Fibroblast of mammary gland (primary cell): Measurements from ENCODE around the gene RUNX1.
"Not testable (repeated sequence)": the region's sequence is repeated elsewhere in the genome, so short reads cannot be mapped to it uniquely, and the experiment has no call there.

Experiments
- DNase-seq: peaks from one replicate; pipeline ENCODE4 v3.0.0-alpha.2; 2010; ENCODE audit warnings: low read depth
- H3K4me3 ChIP-seq: 2 replicates; pipeline ENCODE4 v1.5.1; 2011; ENCODE audit warnings: low read depth, mild to moderate bottlenecking, low read length, moderate library complexity; ENCODE audit not compliant: control insufficient read depth
- CTCF ChIP-seq: conservative IDR thresholded peaks from 2 replicates; pipeline ENCODE4 v1.5.1; 2011; ENCODE audit warnings: low read depth, low read length, inconsistent platforms; ENCODE audit not compliant: control insufficient read depth, insufficient read depth

The RUNX1 gene

GRCh38 chr21:34999397-34999941 is 49.6 kb downstream of the RUNX1 start:
- no peak for TF ChIP-seq CTCF
- no peak overlapping the region for H3K4me3 ChIP-seq
- peak; percentile 40 for DNase-seq

- H3K4me3 ChIP-seq, result no peak overlapping the region
- no peak for TF ChIP-seq CTCF
- no peak for DNase-seq
These were observed 50.9 kb downstream of the RUNX1 start for GRCh38 chr21:34998176-34998575.

GRCh38 chr21:34997294-34997693 is 51.8 kb downstream of the RUNX1 start:
- no peak overlapping the region for H3K4me3 ChIP-seq
- TF ChIP-seq CTCF, result no peak
- peak; percentile 28 for DNase-seq

GRCh38 chr21:34996304-34997101 is 52.6 kb downstream of the RUNX1 start:
- DNase-seq, result peak; percentile 87
- no peak for TF ChIP-seq CTCF

GRCh38 chr21:34995979-34996303 is 53.2 kb downstream of the RUNX1 start:
- no peak for TF ChIP-seq CTCF
- no peak overlapping the region for H3K4me3 ChIP-seq
- DNase-seq, result no peak

More at GRCh38 chr21:34996304-34997101, 52.6 kb downstream of the RUNX1 start:
- no peak overlapping the region for H3K4me3 ChIP-seq

- no peak for TF ChIP-seq CTCF
- no peak for DNase-seq
- no peak overlapping the region for H3K4me3 ChIP-seq
These were observed 54.1 kb downstream of the RUNX1 start for GRCh38 chr21:34994766-34995631.

- not testable (repeated sequence) for DNase-seq, H3K4me3 ChIP-seq
These were observed 55.6 kb downstream of the RUNX1 start for GRCh38 chr21:34993521-34993921.
